Measurements from ENCODE around the gene SLC39A5. TPM values are rescaled to one million over a fixed set of nuclear protein-coding genes. Genes with fewer than 3 reads are reported as not detected.

The SLC39A5 gene
- total RNA-seq, 1 donor from 2014 or later, result not detected

DNA sequence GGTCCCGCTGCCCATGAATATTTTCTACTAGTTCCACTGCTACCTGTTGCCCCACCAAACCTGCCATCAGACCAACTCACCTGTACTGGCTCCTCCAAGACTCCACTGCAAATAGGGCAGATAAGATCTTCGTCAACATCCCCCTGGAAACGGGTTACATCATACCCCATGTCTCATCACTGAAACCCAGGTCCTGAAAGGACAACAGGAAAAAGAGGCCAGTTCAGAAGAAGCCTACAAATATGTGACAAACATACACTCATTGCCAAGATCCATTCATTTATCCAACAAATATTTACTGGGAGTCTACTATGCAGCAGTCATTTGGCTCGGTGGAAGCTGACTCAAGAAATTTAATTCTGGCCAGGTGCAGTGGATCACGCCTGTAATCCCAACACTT, 16.0 kb upstream of the SLC39A5 start:
- no peak for DNase-seq (ENCODE audit: low read depth)

DNA sequence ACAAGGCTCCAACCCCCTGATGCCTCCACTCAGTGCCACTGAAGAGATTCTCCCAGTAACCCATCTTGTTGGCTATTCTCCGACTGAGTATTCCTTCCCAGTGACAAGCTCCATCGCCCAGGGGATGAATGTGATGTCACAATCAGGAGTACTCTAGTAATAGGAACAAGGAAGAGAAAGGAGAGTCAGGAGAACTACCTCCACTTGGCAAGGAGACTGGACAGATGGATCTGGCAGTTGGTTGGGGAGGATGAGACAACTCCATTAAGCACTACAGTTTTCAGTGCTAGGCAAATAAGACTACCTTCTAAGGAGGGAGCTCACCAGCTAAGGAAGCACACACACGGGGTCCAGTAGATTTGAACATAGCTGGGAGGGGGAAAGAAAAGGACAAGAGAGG, 13.4 kb upstream of the SLC39A5 start:
- DNase-seq (ENCODE audit: low read depth), result no peak

DNA sequence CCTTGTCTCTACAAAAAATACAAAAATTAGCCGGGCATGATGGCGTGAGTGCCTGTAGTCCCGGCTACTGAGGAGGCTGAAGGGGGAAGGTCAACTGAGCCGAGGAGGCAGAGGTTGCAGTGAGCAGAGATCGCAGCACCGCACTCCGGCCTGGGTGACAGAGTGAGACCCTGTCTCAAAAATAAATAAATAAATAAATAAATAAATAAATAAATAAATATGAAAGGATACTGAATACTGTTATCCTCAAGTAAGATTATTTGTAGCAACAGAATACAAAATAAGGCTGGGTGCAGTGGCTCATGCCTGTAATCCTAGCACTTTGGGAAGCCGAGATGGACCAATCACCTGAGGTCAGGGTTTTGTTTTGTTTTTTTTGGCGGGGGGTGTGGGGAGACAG, 10.0 kb upstream of the SLC39A5 start:
- no peak for DNase-seq (ENCODE audit: low read depth)

DNA sequence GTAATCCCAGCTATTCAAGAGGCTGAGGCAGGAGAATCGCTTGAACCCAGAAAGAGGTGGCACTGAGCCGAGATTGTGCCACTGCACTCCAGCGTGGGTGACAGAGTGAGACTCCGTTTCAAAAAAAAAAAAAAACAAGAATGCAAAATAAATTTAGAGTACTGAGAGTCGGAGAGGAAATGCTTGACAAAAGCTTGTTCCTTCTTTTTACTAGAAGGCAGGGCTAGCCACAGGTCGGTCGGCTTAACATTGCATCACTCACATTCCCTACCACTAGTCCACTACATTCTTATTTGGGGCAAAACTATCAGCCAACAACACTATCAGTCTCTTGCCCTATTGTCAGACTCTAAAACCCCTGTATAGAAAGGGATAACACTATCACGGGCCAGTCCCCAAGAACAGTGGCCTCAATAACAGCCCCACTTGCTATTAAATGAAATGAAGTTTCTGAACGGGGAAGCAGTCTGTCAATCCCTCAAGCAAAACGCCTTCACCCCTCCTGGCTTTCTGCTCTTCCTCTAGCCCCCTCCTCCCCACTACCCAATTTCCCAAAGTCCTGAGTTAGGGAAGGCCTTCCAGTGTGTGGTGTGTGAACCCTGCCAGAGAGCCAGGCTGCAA, 9.1 kb upstream of the SLC39A5 start:
- DNase-seq (ENCODE audit: low read depth), result peak; percentile 49

DNA sequence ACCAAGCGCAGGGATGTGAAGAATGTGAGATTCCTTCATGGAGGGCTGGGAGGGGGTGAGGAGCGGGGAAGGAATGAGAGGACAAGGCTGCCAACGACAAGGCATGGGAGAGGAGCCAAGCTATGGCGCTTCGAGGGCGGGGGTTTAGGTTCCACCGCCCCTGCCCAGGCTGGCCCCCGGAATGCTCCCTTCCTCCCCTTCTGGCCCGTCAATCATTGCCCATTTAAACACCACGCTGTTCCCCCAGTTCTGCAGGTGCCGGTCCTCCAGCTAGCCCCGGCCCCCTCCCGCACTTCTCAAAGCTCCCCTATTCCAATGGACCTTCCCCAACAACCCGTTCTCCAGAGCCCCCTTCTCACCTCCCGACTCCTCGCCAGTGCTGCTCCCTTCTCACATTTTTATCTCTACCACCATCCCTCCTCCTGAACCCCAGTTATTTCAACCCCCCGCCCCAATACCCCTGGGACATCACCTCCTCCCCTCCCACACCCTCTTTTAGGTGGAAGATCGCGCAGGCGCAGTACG, 8.6 kb upstream of the SLC39A5 start:
- peak; percentile 84 for DNase-seq (ENCODE audit: low read depth)

DNA sequence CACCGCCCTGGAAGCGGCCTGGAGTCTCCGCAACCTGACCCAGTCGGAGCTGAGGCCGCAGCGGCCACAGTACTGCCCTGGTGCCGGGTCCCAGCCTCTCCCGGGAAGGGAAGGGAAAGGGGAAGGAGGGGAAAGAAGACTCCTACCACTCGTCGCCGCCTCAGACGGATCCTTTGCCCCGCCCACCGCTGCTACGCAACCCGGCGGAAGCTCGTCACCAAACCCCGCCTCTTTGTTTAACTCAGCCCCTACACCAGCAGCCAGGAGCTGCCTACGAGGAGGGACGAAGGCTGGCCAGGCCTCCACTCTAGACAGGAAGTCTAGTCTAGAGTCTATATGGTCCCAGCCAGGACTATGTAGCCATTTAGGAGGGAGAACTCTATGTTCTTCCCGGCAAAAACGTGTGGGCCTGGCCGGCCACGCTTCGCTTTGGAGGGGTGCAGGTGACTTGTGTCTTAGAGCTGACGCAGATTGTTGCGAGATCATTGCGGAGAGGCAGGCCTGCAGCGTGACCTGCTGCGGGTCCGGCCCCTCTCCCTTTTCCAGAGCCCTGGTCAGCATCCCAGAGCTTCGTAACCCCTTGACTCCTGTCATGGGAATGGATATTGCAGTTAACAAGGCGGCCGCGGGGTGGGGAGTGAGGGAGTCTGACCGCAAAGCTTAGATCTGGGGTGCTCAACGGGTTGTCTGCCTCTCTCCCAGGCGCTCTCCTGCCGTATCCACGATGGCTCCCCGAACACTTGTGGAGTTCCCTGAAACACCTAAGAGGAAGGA, 7.9 kb upstream of the SLC39A5 start, which contains the start of gene RNF41:
Gene RNF41 (minus strand): TSS at position 166 of the 774 bp plus-strand sequence. CDS start 7,875 bp downstream, outside the sequence.
- peak; percentile 97 for DNase-seq (ENCODE audit: low read depth)

DNA sequence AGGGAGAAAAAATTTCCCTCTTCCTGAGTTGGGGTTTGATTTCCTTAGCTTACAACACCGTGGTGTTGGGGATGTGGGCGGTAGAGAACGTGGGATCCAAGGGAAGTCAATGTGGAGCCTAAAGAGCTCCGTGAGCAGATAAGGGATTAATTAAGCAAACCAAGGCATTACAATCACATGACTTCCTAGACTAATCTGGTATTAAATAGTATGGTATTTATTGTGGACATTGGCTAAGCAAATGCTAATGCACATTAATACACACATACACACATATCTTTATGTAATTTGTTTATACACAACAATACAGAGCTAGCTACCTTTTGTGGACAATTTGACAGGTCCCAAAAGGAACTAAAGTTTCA, 7.3 kb upstream of the SLC39A5 start:
- DNase-seq (ENCODE audit: low read depth), result no peak

DNA sequence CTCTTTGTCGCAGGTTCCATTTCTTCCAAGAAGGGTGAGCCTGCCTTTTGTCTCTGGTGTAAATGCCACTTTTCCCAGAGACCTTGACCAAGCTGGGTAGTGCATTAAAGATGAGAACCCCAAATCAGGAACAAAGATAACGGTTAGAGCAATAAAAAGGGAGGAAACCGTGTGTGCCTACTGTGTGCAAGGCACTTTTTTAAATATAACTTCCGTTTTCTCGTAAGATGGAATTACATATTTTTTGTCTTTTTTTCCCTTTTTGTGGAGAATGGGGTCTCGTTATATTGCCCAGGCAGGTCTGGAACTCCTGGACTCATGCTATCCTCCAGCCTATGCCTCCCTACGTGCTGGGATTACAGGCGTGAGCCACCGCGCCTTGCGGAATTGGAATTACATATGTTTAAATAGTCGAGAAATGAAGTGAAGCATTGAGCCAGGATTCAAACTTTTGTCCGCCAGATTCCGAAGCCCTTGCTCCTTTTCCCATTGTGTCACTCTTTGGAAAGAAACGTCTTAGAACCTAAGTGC, 6.2 kb upstream of the SLC39A5 start:
- DNase-seq (ENCODE audit: low read depth), result no peak

DNA sequence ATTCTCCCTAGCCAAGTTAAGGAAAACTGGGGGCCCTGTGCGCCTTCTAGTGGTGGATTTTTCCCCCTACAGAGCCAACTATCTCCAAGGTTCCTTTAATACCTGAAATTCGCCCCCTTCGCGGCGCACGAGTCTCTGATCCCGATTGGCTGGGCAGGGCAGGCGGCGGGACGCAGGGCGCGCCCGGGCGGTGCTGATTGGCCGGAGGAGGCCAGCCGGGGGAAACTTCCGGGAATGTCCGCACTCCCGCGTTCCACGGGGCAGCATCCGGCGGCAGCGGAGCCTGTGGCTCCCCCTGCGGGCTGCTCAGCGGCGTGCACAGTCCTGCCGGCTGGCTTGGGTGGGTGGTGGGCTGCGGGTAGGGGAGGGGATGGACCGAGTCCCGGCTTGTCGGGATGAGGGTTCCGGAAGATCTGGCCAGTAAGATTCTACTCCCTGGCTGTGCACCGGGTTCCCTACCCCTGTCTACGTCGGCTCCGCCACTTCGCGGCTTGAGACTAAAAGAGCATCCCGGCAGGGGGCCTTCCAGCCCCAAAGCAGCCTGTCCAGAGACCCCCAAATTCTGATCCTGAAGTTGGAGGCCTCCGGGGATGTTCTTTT, 5.6 kb upstream of the SLC39A5 start, which contains the start of gene NABP2:
Gene NABP2 (plus strand): TSS at position 241 of the 600 bp plus-strand sequence. CDS start 515 bp downstream, outside the sequence.
- peak; percentile 99 for DNase-seq (ENCODE audit: low read depth)

DNA sequence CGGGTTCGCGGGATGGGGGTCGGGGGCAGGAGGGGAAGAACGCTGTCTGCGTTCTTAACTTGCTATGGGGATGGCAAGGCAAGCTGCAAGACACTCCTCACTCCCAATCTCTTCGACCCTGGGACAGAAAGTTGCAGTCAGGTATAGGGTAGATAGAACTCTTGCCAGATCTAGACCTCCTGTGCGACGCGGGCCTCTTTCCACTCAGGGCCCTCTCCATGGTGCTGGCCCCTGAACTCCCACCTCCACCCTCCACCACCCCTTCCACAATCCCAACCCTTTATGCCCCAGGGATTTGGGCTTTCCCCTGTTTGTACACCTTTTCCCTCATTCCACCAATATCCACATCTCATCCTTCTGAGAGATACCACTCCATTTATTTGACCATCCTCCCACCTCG, 4.9 kb upstream of the SLC39A5 start:
- no peak for DNase-seq (ENCODE audit: low read depth)

DNA sequence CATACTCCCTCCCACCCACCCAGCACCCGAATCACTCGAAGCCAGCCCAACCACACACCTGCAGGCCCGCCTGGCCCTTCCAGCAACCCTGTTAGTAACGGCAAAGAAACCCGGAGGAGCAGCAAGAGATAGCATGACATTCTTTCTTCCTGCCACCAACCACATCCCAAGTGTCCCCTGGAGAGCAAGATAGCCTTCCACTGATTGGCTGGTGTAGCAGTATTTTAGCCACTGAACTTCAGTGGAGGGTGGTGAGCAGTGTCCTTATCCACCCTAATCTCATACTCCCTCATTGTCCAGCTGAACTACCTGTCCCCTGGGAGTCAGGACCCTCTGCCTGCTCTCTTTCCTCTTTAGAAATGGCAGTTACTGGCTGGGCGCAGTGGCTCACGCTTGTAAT, 769 bp upstream of the SLC39A5 start:
- DNase-seq (ENCODE audit: low read depth), result no peak

DNA sequence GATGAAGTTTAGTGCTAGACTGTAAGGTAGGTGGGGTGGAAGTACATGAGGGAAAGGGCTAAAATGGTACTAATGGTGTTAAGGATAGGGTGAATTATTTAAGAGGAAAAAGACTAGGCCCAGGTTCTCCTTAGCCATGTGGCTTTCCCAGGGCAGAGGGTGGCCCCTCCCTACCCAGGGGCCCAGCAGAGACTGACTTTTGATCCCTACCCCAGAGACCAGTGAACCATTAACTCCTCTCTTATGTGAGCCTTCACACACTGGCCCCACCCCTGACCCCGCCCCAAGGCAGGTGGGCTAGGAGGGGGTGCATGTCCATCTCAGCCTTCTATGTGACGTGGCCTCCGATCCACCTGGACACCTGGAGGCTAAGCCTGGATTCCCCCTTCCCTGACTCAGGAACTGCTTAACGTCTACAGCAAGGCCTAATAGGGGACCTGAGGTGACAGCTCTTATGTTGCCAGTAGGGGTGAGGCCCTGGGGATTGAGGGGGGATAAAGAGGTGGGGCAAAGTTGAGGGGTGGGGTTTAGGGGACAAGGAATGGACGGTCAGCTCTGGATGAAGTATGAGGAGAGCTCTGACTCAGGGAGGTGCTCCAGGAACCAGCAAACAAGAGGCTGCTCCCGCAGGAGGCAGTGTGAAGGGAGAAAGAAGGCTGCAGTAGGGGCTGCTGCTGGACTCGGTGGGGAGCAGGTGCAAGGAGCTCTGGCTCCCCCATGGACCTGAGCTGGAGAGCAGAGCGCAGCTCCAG, 757 bp downstream of the SLC39A5 start:
- no peak for DNase-seq (ENCODE audit: low read depth)

DNA sequence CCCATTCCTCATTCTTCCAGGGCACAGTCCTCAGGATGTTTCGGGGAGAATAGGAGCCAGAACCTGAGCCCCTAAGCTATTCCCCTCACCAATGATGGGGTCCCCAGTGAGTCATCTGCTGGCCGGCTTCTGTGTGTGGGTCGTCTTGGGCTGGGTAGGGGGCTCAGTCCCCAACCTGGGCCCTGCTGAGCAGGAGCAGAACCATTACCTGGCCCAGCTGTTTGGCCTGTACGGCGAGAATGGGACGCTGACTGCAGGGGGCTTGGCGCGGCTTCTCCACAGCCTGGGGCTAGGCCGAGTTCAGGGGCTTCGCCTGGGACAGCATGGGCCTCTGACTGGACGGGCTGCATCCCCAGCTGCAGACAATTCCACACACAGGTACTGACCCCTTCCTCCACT, 1.3 kb downstream of the SLC39A5 start:
- no peak for DNase-seq (ENCODE audit: low read depth)

DNA sequence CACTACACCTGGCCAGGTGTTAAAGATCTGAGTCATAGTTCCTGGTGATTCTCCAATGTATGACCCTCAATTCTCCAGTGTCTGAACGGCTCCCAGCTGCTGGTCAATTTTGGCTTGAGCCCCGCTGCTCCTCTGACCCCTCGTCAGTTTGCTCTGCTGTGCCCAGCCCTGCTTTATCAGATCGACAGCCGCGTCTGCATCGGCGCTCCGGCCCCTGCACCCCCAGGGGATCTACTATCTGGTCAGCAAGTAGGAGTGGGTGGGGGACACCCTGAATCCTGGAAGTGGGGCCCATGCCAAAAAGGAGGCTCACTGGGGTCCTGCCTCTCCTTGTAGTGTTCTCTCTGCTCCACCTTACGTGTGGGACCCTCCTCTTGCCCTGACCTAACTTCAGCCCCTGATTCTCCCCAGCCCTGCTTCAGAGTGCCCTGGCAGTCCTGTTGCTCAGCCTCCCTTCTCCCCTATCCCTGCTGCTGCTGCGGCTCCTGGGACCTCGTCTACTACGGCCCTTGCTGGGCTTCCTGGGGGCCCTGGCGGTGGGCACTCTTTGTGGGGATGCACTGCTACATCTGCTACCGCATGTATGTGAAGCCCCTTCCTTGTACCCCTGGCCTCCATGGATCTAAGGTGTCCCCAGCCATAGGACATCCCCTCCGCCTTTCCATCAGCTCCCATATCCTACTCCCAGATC, 5.0 kb downstream of the SLC39A5 start:
- no peak for DNase-seq (ENCODE audit: low read depth)

DNA sequence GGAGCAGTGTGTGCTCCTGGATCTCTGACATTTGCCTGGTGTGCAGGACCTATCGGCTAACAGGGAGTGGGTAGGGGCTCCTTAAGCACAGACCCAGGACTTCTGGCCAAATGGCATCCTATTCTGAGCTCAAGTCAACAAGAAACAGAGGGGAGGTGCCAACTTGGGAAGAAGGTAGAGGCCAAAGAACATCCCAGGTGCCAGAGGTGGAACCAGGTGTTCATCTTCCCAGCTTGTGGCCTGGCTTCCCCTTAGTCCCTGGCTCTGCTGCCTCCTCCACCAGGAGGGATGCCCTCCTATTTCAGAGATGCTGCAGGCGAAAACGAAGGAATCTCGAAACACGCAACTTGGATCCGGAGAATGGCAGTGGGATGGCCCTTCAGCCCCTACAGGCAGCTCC, 6.2 kb downstream of the SLC39A5 start:
- DNase-seq (ENCODE audit: low read depth), result no peak

DNA sequence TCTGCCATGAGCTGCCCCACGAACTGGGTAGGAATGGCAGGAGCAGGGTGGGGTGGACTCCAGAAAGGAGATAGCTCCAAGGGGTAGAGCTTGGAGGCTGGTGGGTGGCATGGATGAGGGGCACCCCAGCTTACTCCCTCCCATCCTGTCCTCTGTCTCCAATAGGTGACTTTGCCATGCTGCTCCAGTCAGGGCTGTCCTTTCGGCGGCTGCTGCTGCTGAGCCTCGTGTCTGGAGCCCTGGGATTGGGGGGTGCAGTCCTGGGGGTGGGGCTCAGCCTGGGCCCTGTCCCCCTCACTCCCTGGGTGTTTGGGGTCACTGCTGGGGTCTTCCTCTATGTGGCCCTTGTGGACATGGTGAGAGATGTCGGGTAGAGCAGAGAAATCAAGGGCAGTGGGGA, 7.1 kb downstream of the SLC39A5 start:
- no peak for DNase-seq (ENCODE audit: low read depth)

DNA sequence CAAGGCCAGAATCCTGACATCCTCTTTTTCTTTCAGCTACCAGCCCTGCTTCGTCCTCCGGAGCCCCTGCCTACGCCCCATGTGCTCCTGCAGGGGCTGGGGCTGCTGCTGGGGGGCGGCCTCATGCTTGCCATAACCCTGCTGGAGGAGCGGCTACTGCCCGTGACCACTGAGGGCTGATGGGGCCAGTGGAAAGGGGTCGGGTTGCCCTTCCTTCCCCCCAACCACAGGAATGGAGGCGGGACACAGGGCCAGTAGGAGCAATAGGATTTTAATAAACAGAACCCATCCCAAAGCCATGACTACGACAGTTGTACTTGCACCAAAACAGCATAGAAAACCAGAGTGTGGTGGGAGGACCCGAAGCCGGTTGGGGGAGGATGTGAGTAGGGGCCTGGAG, 7.7 kb downstream of the SLC39A5 start:
- peak; percentile 56 for DNase-seq (ENCODE audit: low read depth)

DNA sequence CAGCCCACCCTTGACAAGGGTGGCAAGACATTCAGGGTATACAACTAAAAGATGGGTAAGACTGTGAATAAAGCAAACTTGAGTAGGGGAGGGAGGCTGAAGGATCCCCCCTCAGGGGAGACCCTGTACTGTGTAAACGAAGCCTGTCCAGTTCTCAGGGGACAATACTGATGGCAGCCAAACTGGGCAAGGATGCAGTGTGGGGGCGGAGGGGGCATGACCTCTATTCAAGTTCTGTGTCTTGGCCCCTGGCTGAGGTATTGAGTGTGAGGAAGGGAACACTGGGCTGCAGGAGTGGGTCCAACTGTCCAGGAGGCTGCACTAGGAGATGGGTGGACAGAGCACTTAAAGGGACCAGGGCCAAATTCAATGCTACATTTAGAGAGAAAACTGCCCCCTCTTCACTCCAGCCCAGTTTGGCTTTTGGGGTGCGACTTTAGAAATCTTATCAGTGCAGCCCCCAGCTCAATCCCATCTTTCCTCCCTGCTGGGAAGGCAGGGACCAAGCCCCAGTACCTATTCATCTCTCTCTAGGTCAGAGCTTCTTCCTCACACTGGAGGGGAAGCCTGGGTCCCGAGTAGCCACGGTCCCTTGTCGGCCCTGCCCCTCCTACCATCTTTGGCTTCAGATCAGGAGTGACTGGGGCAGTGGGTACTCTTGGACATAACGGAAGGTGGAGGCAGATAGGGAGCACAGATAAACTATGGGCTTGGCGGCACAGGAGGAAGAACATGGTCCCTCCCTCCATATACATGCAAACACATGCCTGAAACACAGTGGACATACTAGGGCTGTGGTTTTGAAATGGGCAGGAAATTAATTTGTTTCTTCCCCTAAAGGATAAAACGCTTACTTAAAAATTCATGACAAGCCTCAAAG, 11.8 kb downstream of the SLC39A5 start:
- DNase-seq (ENCODE audit: low read depth), result no peak

DNA sequence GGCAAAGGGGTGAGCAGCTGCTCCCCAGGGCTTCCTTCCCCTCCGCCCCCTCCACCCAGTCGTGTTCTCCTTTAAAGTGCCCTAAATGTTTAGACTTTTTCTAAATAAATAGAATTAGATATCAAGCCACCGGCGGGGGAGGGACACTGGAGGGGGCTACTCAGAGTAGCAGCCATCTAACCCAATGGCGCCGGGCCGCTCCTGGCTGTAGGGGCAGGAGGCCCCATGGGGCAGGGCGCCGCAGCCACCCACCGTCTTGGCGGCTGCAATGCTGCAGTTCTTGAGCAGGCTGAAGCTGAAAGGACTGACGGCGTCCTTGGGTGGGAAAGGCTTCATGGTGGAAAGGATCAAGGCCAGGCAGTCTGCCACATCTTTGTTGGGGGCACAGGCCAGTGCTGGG, 13.1 kb downstream of the SLC39A5 start:
- DNase-seq (ENCODE audit: low read depth), result no peak

Measured in myocyte (in vitro differentiated cells).